Hematopoietic multipotent progenitor cell treated with erythropoietin and hydrocortisone succinate and interleukin-3 and kit ligand, for 6 days (in vitro differentiated cells): ENCODE measurements around the gene MIOS.

Experiments
- DNase-seq: peaks from one replicate; pipeline ENCODE4 v3.0.0-alpha.2; 2015

The MIOS gene

GRCh38 chr7:7566651-7567611 lies at the start of gene MIOS:
Gene MIOS, plus strand, starts transcription at chr7:7566884. Its CDS starts 5,592 bp downstream, at chr7:7572476.
- DNase-seq, result peak; percentile 87

GRCh38 chr7:7517754-7518153 lies 48.9 kb upstream of the MIOS start:
- DNase-seq, result no peak

- no peak for DNase-seq
Observed at GRCh38 chr7:7519056-7519455, 47.6 kb upstream of the MIOS start.

- DNase-seq, result no peak
Observed at GRCh38 chr7:7519528-7519927, 47.2 kb upstream of the MIOS start.

GRCh38 chr7:7521259-7521658 lies 45.4 kb upstream of the MIOS start:
- DNase-seq, result peak; percentile 28

GRCh38 chr7:7522421-7522820 lies 44.3 kb upstream of the MIOS start:
- DNase-seq, result no peak

GRCh38 chr7:7524121-7524520 lies 42.6 kb upstream of the MIOS start:
- DNase-seq, result no peak

GRCh38 chr7:7526006-7526405 lies 40.7 kb upstream of the MIOS start:
- no peak for DNase-seq

- DNase-seq, result no peak
Observed at GRCh38 chr7:7527047-7527446, 39.6 kb upstream of the MIOS start.

GRCh38 chr7:7529328-7529727 lies 37.4 kb upstream of the MIOS start:
- DNase-seq, result no peak

GRCh38 chr7:7533831-7534430 lies 32.8 kb upstream of the MIOS start:
- peak; percentile 18 for DNase-seq

- DNase-seq, result no peak
Observed at GRCh38 chr7:7535691-7536090, 31.0 kb upstream of the MIOS start, which contains the start of gene COL28A1. Gene COL28A1, minus strand, starts transcription at chr7:7535873. Its CDS starts 2,998 bp downstream, at chr7:7532875.

- DNase-seq, result no peak
Observed at GRCh38 chr7:7536396-7537019, 30.2 kb upstream of the MIOS start.

- no peak for DNase-seq
Observed at GRCh38 chr7:7537711-7538110, 29.0 kb upstream of the MIOS start.

- DNase-seq, result no peak
Observed at GRCh38 chr7:7539152-7539551, 27.5 kb upstream of the MIOS start.

GRCh38 chr7:7539711-7540110 lies 27.0 kb upstream of the MIOS start:
- DNase-seq, result no peak

- DNase-seq, result no peak
Observed at GRCh38 chr7:7542251-7542835, 24.3 kb upstream of the MIOS start.

GRCh38 chr7:7548407-7548806 lies 18.3 kb upstream of the MIOS start:
- DNase-seq, result no peak

- no peak for DNase-seq
Observed at GRCh38 chr7:7550663-7551062, 16.0 kb upstream of the MIOS start.

GRCh38 chr7:7552199-7552598 lies 14.5 kb upstream of the MIOS start:
- DNase-seq, result no peak

- DNase-seq, result no peak
Observed at GRCh38 chr7:7553386-7553785, 13.3 kb upstream of the MIOS start.

GRCh38 chr7:7554021-7554432 lies 12.7 kb upstream of the MIOS start:
- DNase-seq, result no peak
